ENCODE data around the gene EIF4E1B.

Gene EIF4E1B

DNA sequence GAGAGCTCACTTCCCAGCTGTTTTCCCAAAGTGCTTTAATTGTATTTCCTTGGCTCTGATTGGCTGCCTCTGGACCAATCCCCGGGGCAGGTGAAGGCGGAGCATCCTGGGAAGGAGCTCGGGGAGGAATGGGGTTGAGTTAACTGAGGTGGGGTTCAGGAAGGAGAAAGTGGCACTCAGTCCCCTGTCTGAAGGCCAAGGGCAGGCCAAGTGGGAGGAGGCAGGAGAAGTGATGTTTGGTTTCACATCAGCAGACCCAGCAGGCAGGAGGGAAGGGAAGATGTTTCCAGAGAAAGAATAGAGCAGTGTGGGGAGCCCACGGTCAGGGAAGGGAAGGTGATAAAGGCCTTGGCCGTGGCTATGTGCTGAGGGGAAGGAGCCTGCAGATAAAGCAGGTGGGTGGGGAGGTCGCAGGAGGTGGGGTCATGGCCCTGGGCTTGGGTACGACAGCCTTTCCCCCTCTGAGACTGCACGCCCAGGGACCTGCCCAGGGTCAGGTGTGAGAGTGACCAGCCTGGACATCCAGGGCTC is 19.9 kb downstream of the EIF4E1B start:
- TF ChIP-seq, protein P1, sequence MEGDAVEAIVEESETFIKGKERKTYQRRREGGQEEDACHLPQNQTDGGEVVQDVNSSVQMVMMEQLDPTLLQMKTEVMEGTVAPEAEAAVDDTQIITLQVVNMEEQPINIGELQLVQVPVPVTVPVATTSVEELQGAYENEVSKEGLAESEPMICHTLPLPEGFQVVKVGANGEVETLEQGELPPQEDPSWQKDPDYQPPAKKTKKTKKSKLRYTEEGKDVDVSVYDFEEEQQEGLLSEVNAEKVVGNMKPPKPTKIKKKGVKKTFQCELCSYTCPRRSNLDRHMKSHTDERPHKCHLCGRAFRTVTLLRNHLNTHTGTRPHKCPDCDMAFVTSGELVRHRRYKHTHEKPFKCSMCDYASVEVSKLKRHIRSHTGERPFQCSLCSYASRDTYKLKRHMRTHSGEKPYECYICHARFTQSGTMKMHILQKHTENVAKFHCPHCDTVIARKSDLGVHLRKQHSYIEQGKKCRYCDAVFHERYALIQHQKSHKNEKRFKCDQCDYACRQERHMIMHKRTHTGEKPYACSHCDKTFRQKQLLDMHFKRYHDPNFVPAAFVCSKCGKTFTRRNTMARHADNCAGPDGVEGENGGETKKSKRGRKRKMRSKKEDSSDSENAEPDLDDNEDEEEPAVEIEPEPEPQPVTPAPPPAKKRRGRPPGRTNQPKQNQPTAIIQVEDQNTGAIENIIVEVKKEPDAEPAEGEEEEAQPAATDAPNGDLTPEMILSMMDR (IDR thresholded peaks at IDR 0.05; ENCODE audit: extremely low read depth, missing control alignments), result no peak
- no peak for DNase-seq (ENCODE audit: low spot score)

DNA sequence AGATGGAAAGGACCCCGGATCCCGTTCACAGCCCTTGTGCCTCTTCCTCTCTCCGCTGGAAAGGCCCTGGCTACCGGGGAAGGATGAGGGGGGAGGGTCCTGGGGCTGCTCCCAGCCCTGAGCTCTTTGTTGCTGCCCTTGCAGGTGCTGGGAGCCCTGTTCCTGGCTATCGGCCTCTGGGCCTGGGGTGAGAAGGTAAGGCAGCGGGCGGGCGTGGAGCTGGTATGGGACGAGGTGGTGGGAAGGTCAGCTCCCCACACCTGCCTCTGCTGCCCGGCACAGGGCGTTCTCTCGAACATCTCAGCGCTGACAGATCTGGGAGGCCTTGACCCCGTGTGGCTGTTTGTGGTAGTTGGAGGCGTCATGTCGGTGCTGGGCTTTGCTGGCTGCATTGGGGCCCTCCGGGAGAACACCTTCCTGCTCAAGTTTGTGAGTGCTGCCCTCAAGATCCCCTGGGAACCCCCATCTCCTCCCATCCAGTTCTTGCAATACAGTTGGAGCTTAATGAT is 21.1 kb downstream of the EIF4E1B start:
- TF ChIP-seq, protein P1 (IDR thresholded peaks at IDR 0.05; ENCODE audit: extremely low read depth, missing control alignments), result no peak
- no peak for DNase-seq (ENCODE audit: low spot score)

DNA sequence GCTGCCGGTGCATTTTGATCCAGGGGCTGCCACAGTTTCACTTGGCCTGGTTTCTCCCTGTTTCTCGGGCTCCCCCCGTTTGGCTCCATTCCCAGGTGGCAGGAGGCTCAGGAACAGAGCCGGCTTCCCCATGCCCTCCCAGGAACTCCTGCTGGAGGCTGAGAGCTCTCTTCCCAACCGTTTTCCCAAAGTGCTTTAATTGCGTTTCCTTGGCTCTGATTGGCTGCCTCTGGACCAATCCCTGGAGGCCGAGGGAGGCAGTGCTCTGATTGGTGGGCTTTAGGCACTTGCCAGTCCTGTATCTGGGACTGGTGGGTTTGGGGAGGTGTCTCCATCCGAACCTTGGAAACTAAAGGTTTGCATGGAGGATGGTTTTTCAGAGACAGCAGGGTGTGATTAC is 21.7 kb downstream of the EIF4E1B start:
- no peak for DNase-seq (ENCODE audit: low spot score)

DNA sequence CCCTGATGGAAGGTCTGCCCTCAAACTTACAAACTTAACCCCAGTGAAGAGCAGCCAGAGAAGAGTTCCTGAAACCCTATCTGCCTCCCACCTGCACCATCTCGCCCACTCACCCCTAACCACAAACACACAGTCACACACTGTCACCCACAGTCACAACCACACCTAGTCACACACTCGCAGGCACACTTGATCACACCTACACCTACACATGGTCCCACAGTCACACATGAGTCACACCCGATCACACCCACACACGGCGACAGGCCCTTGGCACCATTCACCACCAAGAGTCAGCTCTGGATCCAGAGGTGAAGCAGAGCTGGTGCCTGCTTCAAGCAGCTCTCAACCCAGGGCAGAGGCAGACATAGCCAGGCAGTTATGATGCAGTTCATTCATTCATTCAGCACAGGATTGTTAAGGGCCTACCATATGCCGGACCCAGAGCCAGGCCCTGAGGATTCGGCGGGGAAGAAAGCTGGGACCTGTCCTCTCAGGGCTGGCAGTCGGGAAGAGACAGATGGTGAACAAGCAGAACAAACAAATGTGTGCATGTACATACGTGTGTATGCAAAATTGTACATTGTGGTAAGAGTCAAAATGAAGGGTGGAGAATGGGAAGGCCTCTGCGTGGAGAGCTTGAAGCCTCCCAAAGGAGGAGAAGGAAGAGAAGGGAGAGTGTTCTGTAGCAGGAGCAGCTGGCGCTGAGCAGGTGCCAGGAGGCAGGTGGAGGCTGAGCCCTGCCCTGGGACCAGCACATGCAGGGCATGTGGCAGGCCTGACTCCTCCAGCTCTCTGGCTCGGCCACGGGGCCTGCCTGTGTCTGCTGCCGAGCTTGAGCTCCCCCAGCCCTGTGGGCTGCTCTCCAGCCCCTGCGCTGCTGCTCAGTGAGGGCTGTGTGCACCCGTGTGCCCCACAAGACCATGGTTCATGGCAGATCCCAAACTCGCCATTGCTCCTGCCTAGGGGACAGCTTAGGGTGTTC is 23.2 kb downstream of the EIF4E1B start:
- TF ChIP-seq, protein P1 (IDR thresholded peaks at IDR 0.05; ENCODE audit: extremely low read depth, missing control alignments), result no peak

More for the DNA sequence above, 21.7 kb downstream of the EIF4E1B start:
- TF ChIP-seq, protein P1 (IDR thresholded peaks at IDR 0.05; ENCODE audit: extremely low read depth, missing control alignments), result no peak

DNA sequence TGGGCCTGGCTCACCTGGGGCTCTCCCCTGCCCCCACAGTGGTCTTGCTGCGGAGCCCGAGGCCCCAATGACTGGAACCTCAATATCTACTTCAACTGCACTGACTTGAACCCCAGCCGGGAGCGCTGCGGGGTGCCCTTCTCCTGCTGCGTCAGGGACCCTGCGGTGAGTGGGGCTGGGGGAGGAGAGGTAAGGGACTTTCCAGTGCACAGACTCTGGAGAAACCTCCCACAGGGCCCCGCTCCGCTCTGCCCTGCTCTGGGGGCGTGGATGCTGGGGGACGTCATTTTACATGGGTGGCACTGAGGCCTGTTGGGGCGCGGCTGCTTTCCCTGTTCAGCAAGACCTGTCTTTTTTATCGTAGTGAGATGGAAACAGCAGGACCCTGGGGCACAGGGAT is 24.4 kb downstream of the EIF4E1B start:
- DNase-seq (ENCODE audit: low spot score), result no peak
- TF ChIP-seq, protein P1 (IDR thresholded peaks at IDR 0.05; ENCODE audit: extremely low read depth, missing control alignments), result no peak

More for the DNA sequence above, 23.2 kb downstream of the EIF4E1B start:
- no peak for DNase-seq (ENCODE audit: low spot score)

DNA sequence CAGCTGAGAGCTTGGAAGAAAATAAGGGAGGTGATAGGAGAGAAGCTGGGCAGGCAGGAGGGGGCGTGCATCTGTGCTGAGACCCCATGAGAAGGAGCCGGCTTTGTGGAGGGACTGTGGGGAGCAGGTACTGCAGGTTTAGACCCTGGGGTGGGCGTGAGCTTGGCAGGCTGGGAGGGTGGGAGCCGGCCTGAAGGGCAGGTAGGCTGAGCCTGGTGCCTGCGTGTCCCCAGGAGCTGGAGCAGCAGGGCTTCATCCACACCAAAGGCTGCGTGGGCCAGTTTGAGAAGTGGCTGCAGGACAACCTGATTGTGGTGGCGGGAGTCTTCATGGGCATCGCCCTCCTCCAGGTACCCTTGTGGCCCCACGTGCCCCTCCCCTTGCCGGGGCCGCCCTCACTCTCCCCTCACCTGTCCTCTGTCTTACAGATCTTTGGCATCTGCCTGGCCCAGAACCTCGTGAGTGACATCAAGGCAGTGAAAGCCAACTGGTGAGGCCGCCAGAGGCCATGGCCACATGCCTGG is 26.1 kb downstream of the EIF4E1B start:
- TF ChIP-seq, protein P1 (IDR thresholded peaks at IDR 0.05; ENCODE audit: extremely low read depth, missing control alignments), result no peak
- DNase-seq (ENCODE audit: low spot score), result no peak

Data from GM20000 (cell line).